Tongue (tissue), 2 donors: ENCODE results near the gene BCCIP. TPM values are rescaled to one million over a fixed set of nuclear protein-coding genes. Genes with fewer than 3 reads are reported as not detected.

ENCODE experiments used
- DNase-seq: peaks from one replicate; pipeline ENCODE4 v3.0.0-alpha.2; 2015
- total RNA-seq: library from RNA; depleted of rRNA; stranded (reverse); fragments of >200 nt; gene quantifications from one replicate; pipeline ENCODE4 v1.2.3, GENCODE V29; 2014

BCCIP gene
- total RNA-seq, 1 donor from 2014 or later, result 49.6 TPM

GRCh38 chr10:125844751-125845221 is 21.4 kb downstream of the BCCIP start:
- peak; percentile 15 for DNase-seq

- no peak for DNase-seq
These were observed 22.3 kb downstream of the BCCIP start for GRCh38 chr10:125845617-125846016.

- DNase-seq, result no peak
These were observed 23.5 kb downstream of the BCCIP start for GRCh38 chr10:125846894-125847293.

- no peak for DNase-seq
These were observed 25.0 kb downstream of the BCCIP start for GRCh38 chr10:125848371-125848770.

GRCh38 chr10:125848857-125849256 is 25.5 kb downstream of the BCCIP start:
- no peak for DNase-seq

- DNase-seq, result no peak
These were observed 26.1 kb downstream of the BCCIP start for GRCh38 chr10:125849448-125849847.

- DNase-seq, result no peak
These were observed 27.7 kb downstream of the BCCIP start for GRCh38 chr10:125850766-125851731.

GRCh38 chr10:125852487-125852886 is 29.1 kb downstream of the BCCIP start:
- no peak for DNase-seq

- DNase-seq, result no peak
These were observed 33.9 kb downstream of the BCCIP start for GRCh38 chr10:125857185-125857760.

- no peak for DNase-seq
These were observed 35.9 kb downstream of the BCCIP start for GRCh38 chr10:125859128-125859817.

- no peak for DNase-seq
These were observed 41.8 kb downstream of the BCCIP start for GRCh38 chr10:125865120-125865519.

GRCh38 chr10:125866421-125867029 is 43.2 kb downstream of the BCCIP start:
- no peak for DNase-seq

GRCh38 chr10:125868372-125868975 is 45.1 kb downstream of the BCCIP start:
- peak; percentile 41 for DNase-seq

GRCh38 chr10:125871338-125871737 is 48.0 kb downstream of the BCCIP start:
- no peak for DNase-seq

- DNase-seq, result no peak
These were observed 55.9 kb downstream of the BCCIP start for GRCh38 chr10:125878957-125879835.

GRCh38 chr10:125880719-125881118 is 57.4 kb downstream of the BCCIP start:
- DNase-seq, result no peak

- DNase-seq, result no peak
These were observed 57.8 kb downstream of the BCCIP start, which contains the start of gene DHX32 for GRCh38 chr10:125881192-125881591. DHX32 (minus strand) TSS chr10:125881292; CDS start chr10:125880824, 468 bp downstream.

GRCh38 chr10:125882596-125882995 is 59.2 kb downstream of the BCCIP start:
- DNase-seq, result no peak

GRCh38 chr10:125883211-125883610 is 59.9 kb downstream of the BCCIP start:
- peak; percentile 14 for DNase-seq
